Heart left ventricle (tissue), 16 donors: ENCODE data around the gene OR2W1. TPM values are rescaled to one million over a fixed set of nuclear protein-coding genes. Genes with fewer than 3 reads are reported as not detected.

ENCODE experiments used
- ATAC-seq, 4 donors: fragments of 200-7000 bp; cut with Tn5 transposase; one replicate each; pipeline ENCODE4 v1.9.1; 2020 to 2022; ENCODE audit warnings: moderate library complexity in 4 of 4, mild to moderate bottlenecking in 3 of 4, moderate number of reproducible peaks in 1 of 4
- DNase-seq, 5 donors: peaks; one replicate each; pipeline ENCODE4 v3.0.0-alpha.2; 2020
- H3K27ac ChIP-seq, 12 donors: fragments of 200-600 bp; sonication (generic) in 4 of 12; one replicate each; pipeline versions ENCODE4 v1.5.0 to v1.8.0; 2016 to 2022; ENCODE audit warnings: mild to moderate bottlenecking in 2 of 12
- H3K27me3 ChIP-seq, 9 donors: fragments of 200-600 bp; sonication (generic) in 2 of 9; one replicate each; pipeline versions ENCODE4 v1.5.1 to v1.8.0; 2016 to 2022; ENCODE audit warnings: mild to moderate bottlenecking in 3 of 9
- H3K36me3 ChIP-seq, 9 donors: fragments of 200-600 bp; sonication (generic) in 2 of 9; one replicate each; pipeline versions ENCODE4 v1.5.0 to v1.8.0; 2018 to 2022; ENCODE audit warnings: mild to moderate bottlenecking in 2 of 9
- H3K4me1 ChIP-seq, 12 donors: fragments of 200-600 bp; sonication (generic) in 4 of 12; one replicate each; pipeline versions ENCODE4 v1.5.0 to v1.8.0; 2016 to 2022; ENCODE audit warnings: mild to moderate bottlenecking in 3 of 12
- H3K4me3 ChIP-seq, 12 donors: fragments of 200-600 bp; sonication (generic) in 4 of 12; one replicate each; pipeline versions ENCODE4 v1.5.0 to v1.8.0; 2017 to 2022; ENCODE audit warnings: mild to moderate bottlenecking in 9 of 12, moderate library complexity in 4 of 12
- H3K9me3 ChIP-seq, 12 donors: fragments of 200-600 bp; sonication (generic) in 4 of 12; one replicate each; pipeline versions ENCODE4 v1.5.0 to v1.8.0; 2016 to 2022; ENCODE audit warnings: mild to moderate bottlenecking in 1 of 12
- CTCF ChIP-seq, 12 donors: fragments of 200-600 bp; sonication (generic) in 4 of 12; IDR thresholded peaks; one replicate each; pipeline versions ENCODE4 v1.5.0 to v1.8.0; 2018 to 2022; ENCODE audit warnings: antibody characterized with exemption in 12 of 12, mild to moderate bottlenecking in 5 of 12
- POLR2A ChIP-seq, 2 donors: fragments of 450-650 bp; IDR thresholded peaks; one replicate each; pipeline ENCODE4 v1.6.1; 2017; ENCODE audit warnings: antibody characterized with exemption in 2 of 2, mild to moderate bottlenecking in 2 of 2, moderate library complexity in 2 of 2
- whole genome bisulfite sequencing, 4 donors: extraction: QIAGEN DNeasy Blood & Tissue Kit in 2 of 4; methylation state at CpG; one replicate each; pipeline versions ENCODE4 v1.1.5 to v1.1.7; 2013 to 2018; 5-methylcytosine and 5-hydroxymethylcytosine counted together
- intact Hi-C, 10 donors: fragments of 100-400 bp; cut with DNase I; formaldehyde crosslinking; loops; one replicate each; pipeline versions ENCODE4 v1.11.1 to v1.14.2; 2022
- polyA plus RNA-seq, 2 donors: library from polyadenylated mRNA; stranded (reverse); fragments of 200-250 nt; gene quantifications; one replicate each; pipeline ENCODE4 v1.2.3, GENCODE V29; 2013
- total RNA-seq, 9 donors: library from RNA; depleted of rRNA in 2 of 9; stranded (reverse); fragments of >200 nt in 2 of 9; fragmentation: NEBNext Ultra II Directional in 3 of 9; extraction: Animal tissue kit (Norgen Biotek cat#: 25700) in 3 of 9; gene quantifications; one replicate each; pipeline versions ENCODE4 v1.1.0 to v1.2.4, GENCODE V29; 2016 to 2023
- donor health status: ischemic (EF 13 %, LVEDD 7.1; RV severe dilation, severe dysfunction).
- donor health status: healthy with polysubstance abuse.
- donor health status: DM: no; HTN: yes; CAD: no.
- donor health status: DM: no; HTN: no; CAD: no.
- donor health status: ischemic (EF 25% LVEDD 6.9; RV normal size, moderate dysfunction).
- donor health status: ischemic (EF 25% LVEDD 5.7; RV mildly dilated, moderate dysfunction).
- donor health status: healthy.
- donor health status: DM: yes; HTN: yes; CAD: no.
- donor health status: ischemic (EF 35%, LVEDD 5.7; RV mildly dilated, moderate dysfunction).
- donor health status: nonischemic (EF 11% LVEDD 7.7; RV severe dilation, severe dysfunction).
- donor health status: DM: yes; HTN: yes; CAD: no.
- donor health status: PGD.
- donor health status: ischemic (EF 29% LVEDD 5.4; RV normal size, mild dysfunction).
- donor health status: nonischemic (EF 23%, LVEDD 6.1; RV moderate dilation, normal function).

Gene OR2W1
- total and polyA plus RNA-seq, 11 donors = not detected

GRCh38 chr6:29005183-29005885 is 39.6 kb downstream of the OR2W1 start, which contains the start of gene ZNF311:
ZNF311 (minus strand) TSS chr6:29005315; CDS start chr6:29003954, 1,361 bp downstream.
- Histone ChIP-seq H3K27me3 (peaks cover 0 to 20% (median 1%) of the 10 kb centered on the region in 9 donors), H3K36me3 (no peaks in the 10 kb centered on the region), H3K4me1 (peaks cover 0 to 6% (median 0%) of the 10 kb centered on the region in 12 donors), H3K4me3 (peak within 1 kb of the TSS; percentile 28 to 68 (median 57)), H3K9me3 (no peaks in the 10 kb centered on the region), H3K27ac (peak within 1 kb of the TSS in 11 of 12 donors; percentile 1 to 73 (median 55))
- intact Hi-C loops = loop anchor here in 2 of 10 donors (1.0 to 2.0 kb wide), 2 partner anchors 21 to 24 kb away; no protein-coding TSS in a partner anchor
- TF ChIP-seq CTCF (IDR thresholded peaks at IDR 0.05) (no peak), POLR2A (IDR thresholded peaks at IDR 0.05) (peak in 1 of 2 donors; percentile 21)
- DNase-seq = peak in 4 of 5 donors; percentile 56 to 65 (median 59)
- 9 to 12% (median 10%) methylated on average over 29 of the region's 29 CpGs for WGBS, 4 donors
- ATAC-seq = peak; percentile 82 to 96 (median 94)

DNA sequence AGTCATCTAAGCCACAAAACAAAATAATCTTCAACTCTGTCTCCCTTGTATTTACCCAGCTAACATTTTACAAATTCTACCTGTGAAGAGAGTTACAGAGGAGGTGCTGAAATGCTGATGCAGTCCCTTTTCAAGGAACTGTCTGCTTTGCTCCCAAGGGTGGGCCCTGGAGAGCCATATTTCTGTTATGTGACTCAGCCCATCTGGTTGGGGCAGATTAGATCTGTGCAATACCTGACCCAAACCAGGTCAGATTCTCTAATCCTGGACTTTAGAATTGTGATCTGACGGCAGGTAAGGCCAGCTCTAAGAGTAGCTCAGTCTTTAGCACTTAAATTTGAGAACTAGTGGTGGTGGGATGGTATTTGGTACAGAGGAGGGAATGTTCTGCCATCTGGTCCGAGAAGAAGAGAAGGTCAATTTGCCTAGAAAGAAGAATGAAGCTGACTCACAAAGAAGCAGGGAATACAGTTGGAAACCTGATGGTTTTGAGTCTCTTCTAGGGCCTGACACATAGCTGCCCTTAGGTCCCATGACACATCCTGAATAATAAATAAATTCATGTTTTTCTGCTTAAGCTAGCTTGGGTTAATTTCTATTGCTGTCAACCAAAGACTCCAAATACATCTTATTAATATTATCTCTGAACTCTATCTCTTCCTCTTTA is 48.0 kb downstream of the OR2W1 start:
- Histone ChIP-seq H3K4me3 (no peak overlapping the region), H3K36me3 (peaks cover 0 to 5% (median 0%) of the 10 kb centered on the region in 9 donors), H3K4me1 (no peaks in the 10 kb centered on the region), H3K27ac (no peak overlapping the region), H3K9me3 (no peaks in the 10 kb centered on the region), H3K27me3 (peaks cover 0 to 18% (median 0%) of the 10 kb centered on the region in 9 donors)
- ATAC-seq (no peak), DNase-seq (no peak)
- intact Hi-C loops = no loop called here
- 87 to 90% (median 88%) methylated on average over 2 of the region's 2 CpGs for WGBS, 4 donors
- no peak for TF ChIP-seq POLR2A (IDR thresholded peaks at IDR 0.05)
- no peak for TF ChIP-seq CTCF (IDR thresholded peaks at IDR 0.05)

DNA sequence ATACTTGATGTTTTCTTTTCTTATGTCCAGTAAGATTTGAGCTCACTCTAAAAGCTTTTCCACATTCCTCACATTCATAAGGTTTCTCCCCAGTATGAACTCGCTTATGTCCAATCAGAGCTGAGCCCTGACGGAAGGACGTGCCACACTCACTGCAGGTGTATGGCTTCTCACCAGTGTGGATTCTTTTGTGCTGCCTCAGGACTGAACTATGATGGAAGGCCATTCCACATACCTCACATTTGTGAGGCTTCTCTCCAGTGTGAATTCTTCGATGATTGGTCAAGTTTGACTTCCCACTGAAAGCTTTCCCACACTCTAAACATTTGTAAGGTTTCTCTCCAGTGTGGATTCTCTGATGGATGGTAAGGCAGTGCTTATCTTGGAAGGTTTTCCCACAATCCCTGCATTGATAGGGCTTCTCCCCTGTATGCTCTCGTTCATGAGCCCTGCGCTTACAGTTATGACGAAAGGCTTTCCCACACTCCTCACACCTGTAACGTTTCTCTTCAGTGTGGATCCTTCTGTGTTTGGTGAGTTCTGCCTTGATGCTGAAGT is 49.8 kb downstream of the OR2W1 start:
- DNase-seq (no peak), ATAC-seq (no peak)
- Histone ChIP-seq H3K9me3 (no peaks in the 10 kb centered on the region), H3K36me3 (peaks cover 0 to 5% (median 0%) of the 10 kb centered on the region in 9 donors), H3K4me1 (no peaks in the 10 kb centered on the region), H3K27me3 (peaks cover 0 to 24% (median 0%) of the 10 kb centered on the region in 9 donors), H3K4me3 (no peak overlapping the region), H3K27ac (no peak overlapping the region)
- intact Hi-C loops = no loop called here
- WGBS, 4 donors = 92 to 96% (median 93%) methylated on average over 8 of the region's 8 CpGs
- TF ChIP-seq POLR2A (IDR thresholded peaks at IDR 0.05) = no peak
- no peak for TF ChIP-seq CTCF (IDR thresholded peaks at IDR 0.05)

Other genes with a start within 250 kb of the OR2W1 start
- 10 to 100 TPM; 14.7 to 37.7 (median 19.8) TPM for gene TRIM27, start 121.2 kb downstream of the OR2W1 start, total RNA-seq
- 10 to 100 TPM; 15.1 to 33.5 TPM for gene TRIM27, start 121.2 kb downstream of the OR2W1 start, polyA plus RNA-seq
- gene ZNF311, start 39.9 kb downstream of the OR2W1 start, total RNA-seq = under 1 TPM in 7 of 9 donors, not detected in 2; 0.07 to 0.84 (median 0.20) TPM
- under 1 TPM; 0.21 to 0.34 TPM for gene ZNF311, start 39.9 kb downstream of the OR2W1 start, polyA plus RNA-seq
- gene OR2B3, start 42.1 kb upstream of the OR2W1 start, total RNA-seq = not detected
- gene OR2B3, start 42.1 kb upstream of the OR2W1 start, polyA plus RNA-seq = not detected
- not detected for gene OR2J1, start 54.3 kb upstream of the OR2W1 start, total RNA-seq
- gene OR2J1, start 54.3 kb upstream of the OR2W1 start, polyA plus RNA-seq = not detected
- gene OR2J3, start 62.9 kb upstream of the OR2W1 start, total RNA-seq = not detected
- gene OR2J3, start 62.9 kb upstream of the OR2W1 start, polyA plus RNA-seq = not detected
- not detected for gene OR2J2, start 125.7 kb upstream of the OR2W1 start, total RNA-seq
- not detected for gene OR2J2, start 125.7 kb upstream of the OR2W1 start, polyA plus RNA-seq